PC-9 (cell line): ENCODE data around the gene CDKN2B-AS1.

Source experiments
- CTCF ChIP-seq: fragments of 200-600 bp; sonication (generic); conservative IDR thresholded peaks from 2 replicates; pipeline ENCODE4 v1.6.1; 2017; ENCODE audit warnings: mixed run types, antibody characterized with exemption, mild to moderate bottlenecking, moderate library complexity
- EZH2 ChIP-seq: fragments of 200-600 bp; sonication (generic); IDR thresholded peaks from 2 replicates; pipeline ENCODE4 v1.8.0; 2017; ENCODE audit warnings: antibody characterized with exemption, low read depth

- TF ChIP-seq CTCF (no peak), EZH2 (no peak)
Measured at GRCh38 chr9:22141908-22142307, 147.3 kb downstream of the CDKN2B-AS1 start.
